Neuronal stem cell (in vitro differentiated cells): ENCODE results near the gene EPAS1.

Experiments
- DNase-seq: peaks from one replicate; pipeline ENCODE4 v3.0.0-alpha.2; 2013; ENCODE audit warnings: low spot score
- H2AFZ ChIP-seq: one replicate; pipeline ENCODE4 v1.6.1; 2013; ENCODE audit warnings: mild to moderate bottlenecking, low read length, inconsistent platforms
- H2AK5ac ChIP-seq: 2 replicates; pipeline ENCODE4 v1.6.1; 2013; ENCODE audit warnings: low read depth, mild to moderate bottlenecking, inconsistent platforms, low read length, moderate library complexity, mixed read lengths
- H2BK120ac ChIP-seq: 2 replicates; pipeline ENCODE4 v1.6.1; 2013; ENCODE audit warnings: low read depth, mild to moderate bottlenecking, inconsistent platforms, low read length, moderate library complexity, mixed read lengths
- H2BK12ac ChIP-seq: one replicate; pipeline ENCODE4 v1.6.1; 2013; ENCODE audit warnings: low read length, inconsistent platforms
- H2BK15ac ChIP-seq: 2 replicates; pipeline ENCODE4 v1.6.1; 2013; ENCODE audit warnings: mild to moderate bottlenecking, low read length, inconsistent platforms, mixed read lengths
- H2BK5ac ChIP-seq: one replicate; pipeline ENCODE4 v1.6.1; 2013; ENCODE audit warnings: inconsistent platforms, mild to moderate bottlenecking, low read length, moderate library complexity
- H3K14ac ChIP-seq: one replicate; pipeline ENCODE4 v1.6.1; 2013; ENCODE audit warnings: low read length, inconsistent platforms
- H3K18ac ChIP-seq: 2 replicates; pipeline ENCODE4 v1.6.1; 2013; ENCODE audit warnings: low read length, inconsistent platforms
- H3K23ac ChIP-seq: 2 replicates; pipeline ENCODE4 v1.6.1; 2013; ENCODE audit warnings: low read depth, mild to moderate bottlenecking, mixed read lengths, low read length, inconsistent platforms; ENCODE audit not compliant: poor library complexity
- H3K27ac ChIP-seq: replicated peaks from 3 replicates; pipeline ENCODE4 v1.5.1; 2013; ENCODE audit warnings: low read length, inconsistent platforms
- H3K27me3 ChIP-seq, 3 experiments: 2 replicates each; pipeline ENCODE4 v1.6.1; 2013; ENCODE audit warnings: low read length in 3 of 3, mild to moderate bottlenecking in 2 of 3, inconsistent platforms in 1 of 3, low read depth in 1 of 3, mixed read lengths in 1 of 3, moderate library complexity in 1 of 3; ENCODE audit not compliant: control insufficient read depth in 3 of 3, insufficient read depth in 3 of 3
- H3K36me3 ChIP-seq, 2 donors: replicated peaks in 1 of 2; 2 replicates each; pipeline ENCODE4 v1.6.1; 2013; ENCODE audit warnings: low read length in 2 of 2; ENCODE audit not compliant: control insufficient read depth in 2 of 2, insufficient read depth in 2 of 2
- H3K4ac ChIP-seq: 2 replicates; pipeline ENCODE4 v1.6.1; 2013; ENCODE audit warnings: inconsistent platforms, mild to moderate bottlenecking, low read length, moderate library complexity
- H3K4me1 ChIP-seq, 2 donors: 1 replicate in 1 of 2; 2 replicates in 1 of 2; pipeline ENCODE4 v1.6.1; 2013; ENCODE audit warnings: low read length in 2 of 2, low read depth in 1 of 2; ENCODE audit not compliant: control insufficient read depth in 2 of 2, insufficient read depth in 1 of 2
- H3K4me2 ChIP-seq: one replicate; pipeline ENCODE4 v1.6.1; 2013; ENCODE audit warnings: mild to moderate bottlenecking, low read length, inconsistent platforms; ENCODE audit not compliant: insufficient read depth, poor library complexity, severe bottlenecking
- H3K4me3 ChIP-seq, 2 donors: 2 replicates each; pipeline ENCODE4 v1.5.1; 2013; ENCODE audit warnings: low read length in 2 of 2, mild to moderate bottlenecking in 2 of 2, inconsistent platforms in 1 of 2, moderate library complexity in 1 of 2
- H3K79me1 ChIP-seq: one replicate; pipeline ENCODE4 v1.6.1; 2013; ENCODE audit warnings: low read depth, mild to moderate bottlenecking, inconsistent platforms, low read length, moderate library complexity
- H3K9ac ChIP-seq: one replicate; pipeline ENCODE4 v1.6.1; 2013; ENCODE audit warnings: mild to moderate bottlenecking, low read depth, low read length, inconsistent platforms; ENCODE audit not compliant: poor library complexity
- H3K9me3 ChIP-seq, 2 donors: replicated peaks in 1 of 2; 2 replicates each; pipeline versions ENCODE3 to v1.6.1; 2013; ENCODE audit warnings: low read length in 2 of 2, mild to moderate bottlenecking in 2 of 2, inconsistent platforms in 1 of 2, low read depth in 1 of 2, mixed read lengths in 1 of 2, moderate library complexity in 1 of 2; ENCODE audit not compliant: control insufficient read depth in 2 of 2, insufficient read depth in 1 of 2
- H4K8ac ChIP-seq: one replicate; pipeline ENCODE4 v1.6.1; 2013; ENCODE audit warnings: low read depth, mild to moderate bottlenecking, inconsistent platforms, low read length, moderate library complexity
- H4K91ac ChIP-seq: one replicate; pipeline ENCODE4 v1.6.1; 2013; ENCODE audit warnings: low read length, low read depth, mild to moderate bottlenecking, inconsistent platforms; ENCODE audit not compliant: poor library complexity
- WGBS, 2 donors: extraction: QIAGEN DNeasy Blood & Tissue Kit; methylation state at CpG; one replicate each; pipeline ENCODE4 v1.1.7; 2013; ENCODE audit warnings: missing lambda C conversion rate in 2 of 2, mixed read lengths in 1 of 2; ENCODE audit not compliant: insufficient read length in 2 of 2, insufficient replicate concordance in 1 of 2; ENCODE audit errors: extremely low coverage in 2 of 2; 5-methylcytosine and 5-hydroxymethylcytosine counted together

The EPAS1 gene

GRCh38 chr2:46276642-46277041, 20.6 kb upstream of the EPAS1 start:
- no peak overlapping the region for H3K4me3 ChIP-seq
- no peak overlapping the region for H3K14ac ChIP-seq
- H2BK120ac ChIP-seq = no peak overlapping the region
- H2AFZ ChIP-seq = no peak overlapping the region
- H3K9ac ChIP-seq = no peak overlapping the region
- H4K8ac ChIP-seq = no peak overlapping the region
- H3K27ac ChIP-seq = no peak overlapping the region
- H3K4me1 ChIP-seq = no peaks in the 10 kb centered on the region
- no peak overlapping the region for H3K4ac ChIP-seq
- no peak overlapping the region for H2BK5ac ChIP-seq
- H3K4me2 ChIP-seq = no peak overlapping the region
- H3K23ac ChIP-seq = no peak overlapping the region
- no peaks in the 10 kb centered on the region for H3K36me3 ChIP-seq
- no peak overlapping the region for H2BK15ac ChIP-seq
- H2AK5ac ChIP-seq = no peak overlapping the region
- no CpG with 5 or more reads among the region's 2 CpGs for WGBS, 2 donors
- no peaks in the 10 kb centered on the region for H3K79me1 ChIP-seq
- H4K91ac ChIP-seq = no peak overlapping the region
- no peaks in the 10 kb centered on the region for H3K9me3 ChIP-seq
- no peak overlapping the region for H2BK12ac ChIP-seq
- peaks cover 0 to 3% (median 0%) of the 10 kb centered on the region in 3 experiments for H3K27me3 ChIP-seq
- H3K18ac ChIP-seq = no peak overlapping the region
- DNase-seq = no peak

- Histone ChIP-seq H3K27me3 (peaks cover 0 to 4% (median 0%) of the 10 kb centered on the region in 3 experiments), H4K8ac (no peak overlapping the region), H3K9ac (no peak overlapping the region), H3K23ac (no peak overlapping the region), H3K4ac (no peak overlapping the region), H2BK5ac (no peak overlapping the region), H3K4me2 (no peak overlapping the region), H4K91ac (no peak overlapping the region), H3K9me3 (no peaks in the 10 kb centered on the region), H2BK120ac (no peak overlapping the region), H3K4me1 (no peaks in the 10 kb centered on the region), H2BK12ac (no peak overlapping the region), H2BK15ac (peak overlapping the region; percentile 34), H3K27ac (no peak overlapping the region), H3K36me3 (no peaks in the 10 kb centered on the region), H2AFZ (no peak overlapping the region), H3K4me3 (no peak overlapping the region), H3K79me1 (no peaks in the 10 kb centered on the region), H3K14ac (no peak overlapping the region), H2AK5ac (no peak overlapping the region), H3K18ac (no peak overlapping the region)
- WGBS, 2 donors = no CpG with 5 or more reads among the region's 7 CpGs
- no peak for DNase-seq
Measured at GRCh38 chr2:46277431-46278190, 19.6 kb upstream of the EPAS1 start.

GRCh38 chr2:46278952-46279351, 18.3 kb upstream of the EPAS1 start:
- Histone ChIP-seq H3K14ac (no peak overlapping the region), H3K18ac (no peak overlapping the region), H3K4me1 (no peaks in the 10 kb centered on the region), H3K36me3 (no peaks in the 10 kb centered on the region), H2AFZ (no peak overlapping the region), H2BK15ac (no peak overlapping the region), H2BK12ac (no peak overlapping the region), H2BK120ac (no peak overlapping the region), H3K27me3 (peaks cover 0 to 7% (median 0%) of the 10 kb centered on the region in 3 experiments), H3K9me3 (no peaks in the 10 kb centered on the region), H3K23ac (no peak overlapping the region), H4K8ac (no peak overlapping the region), H3K27ac (no peak overlapping the region), H4K91ac (no peak overlapping the region), H3K4me3 (no peak overlapping the region), H3K4ac (no peak overlapping the region), H3K79me1 (no peaks in the 10 kb centered on the region), H3K9ac (no peak overlapping the region), H2BK5ac (no peak overlapping the region), H2AK5ac (no peak overlapping the region), H3K4me2 (no peak overlapping the region)
- DNase-seq = no peak
- no CpG with 5 or more reads among the region's 3 CpGs for whole genome bisulfite sequencing, 2 donors

GRCh38 chr2:46281939-46282338, 15.3 kb upstream of the EPAS1 start:
- no peak overlapping the region for H3K18ac ChIP-seq
- H3K36me3 ChIP-seq = no peaks in the 10 kb centered on the region
- no CpG with 5 or more reads among the region's 1 CpG for WGBS, 2 donors
- H3K27ac ChIP-seq = no peak overlapping the region
- H3K79me1 ChIP-seq = no peaks in the 10 kb centered on the region
- H3K23ac ChIP-seq = no peak overlapping the region
- no peak overlapping the region for H2BK15ac ChIP-seq
- H2AK5ac ChIP-seq = no peak overlapping the region
- no peak overlapping the region for H3K4me2 ChIP-seq
- H4K91ac ChIP-seq = no peak overlapping the region
- DNase-seq = no peak
- peaks cover 0 to 18% (median 0%) of the 10 kb centered on the region in 3 experiments for H3K27me3 ChIP-seq
- no peak overlapping the region for H3K4me3 ChIP-seq
- no peak overlapping the region for H2BK5ac ChIP-seq
- H3K14ac ChIP-seq = no peak overlapping the region
- no peak overlapping the region for H2BK12ac ChIP-seq
- no peak overlapping the region for H2BK120ac ChIP-seq
- H3K4me1 ChIP-seq = peaks cover 0 to 5% of the 10 kb centered on the region in 2 donors
- H3K4ac ChIP-seq = no peak overlapping the region
- H3K9me3 ChIP-seq = no peaks in the 10 kb centered on the region
- H3K9ac ChIP-seq = no peak overlapping the region
- no peak overlapping the region for H2AFZ ChIP-seq
- no peak overlapping the region for H4K8ac ChIP-seq
